Natural killer cell (primary cell): Measurements from ENCODE around the gene ZDHHC5. TPM values are rescaled to one million over a fixed set of nuclear protein-coding genes. Genes with fewer than 3 reads are reported as not detected.
A peak's percentile ranks its signal among the peaks of the same experiment; 100 is the strongest.

ENCODE experiments used
- ATAC-seq, 3 donors: fragments of 150-1000 bp in 2 of 3; fragments of 200-7000 bp in 1 of 3; cut with Tn5 transposase; 1 replicate in 1 of 3; 2 replicates in 2 of 3; pipeline ENCODE4 v1.10.0; 2021; ENCODE audit warnings: mild to moderate bottlenecking in 2 of 3, moderate library complexity in 2 of 3
- DNase-seq, 2 donors: peaks; one replicate each; pipeline versions ENCODE4 v3.0.0 to v3.0.0-alpha.2; 2013 to 2021; ENCODE audit warnings: mixed read lengths in 1 of 2
- H3K27ac ChIP-seq: one replicate; pipeline ENCODE4 v1.5.1; 2013; ENCODE audit warnings: mild to moderate bottlenecking, low read length
- H3K27me3 ChIP-seq: one replicate; pipeline ENCODE4 v1.6.1; 2013; ENCODE audit warnings: low read length; ENCODE audit not compliant: control insufficient read depth, insufficient read depth
- H3K36me3 ChIP-seq: one replicate; pipeline ENCODE4 v1.6.1; 2013; ENCODE audit warnings: low read length; ENCODE audit not compliant: control insufficient read depth, insufficient read depth
- H3K4me1 ChIP-seq: one replicate; pipeline ENCODE4 v1.6.1; 2013; ENCODE audit warnings: low read length; ENCODE audit not compliant: control insufficient read depth, insufficient read depth
- H3K4me3 ChIP-seq: one replicate; pipeline ENCODE4 v1.5.1; 2013; ENCODE audit warnings: low read length
- H3K9me3 ChIP-seq: one replicate; pipeline ENCODE4 v1.6.1; 2013; ENCODE audit warnings: low read length; ENCODE audit not compliant: control insufficient read depth, insufficient read depth
- H3K27ac Mint-ChIP-seq, 2 donors: one replicate each; pipeline ENCODE4 v1.8.0; 2022; ENCODE audit warnings: mild to moderate bottlenecking in 2 of 2, mixed read lengths in 2 of 2, moderate library complexity in 1 of 2
- H3K27me3 Mint-ChIP-seq, 2 donors: one replicate each; pipeline ENCODE4 v1.8.0; 2022; ENCODE audit warnings: low read depth in 2 of 2, mixed read lengths in 2 of 2
- H3K36me3 Mint-ChIP-seq: one replicate; pipeline ENCODE4 v1.8.0; 2022; ENCODE audit warnings: mixed read lengths
- H3K4me1 Mint-ChIP-seq, 2 donors: one replicate each; pipeline ENCODE4 v1.8.0; 2022; ENCODE audit warnings: mixed read lengths in 2 of 2
- H3K4me3 Mint-ChIP-seq: one replicate; pipeline ENCODE4 v1.8.0; 2022; ENCODE audit warnings: mild to moderate bottlenecking, moderate library complexity, mixed read lengths
- H3K9me3 Mint-ChIP-seq, 2 donors: one replicate each; pipeline ENCODE4 v1.8.0; 2022; ENCODE audit warnings: mixed read lengths in 2 of 2
- CTCF ChIP-seq: fragments of 200-600 bp; IDR thresholded peaks from one replicate; pipeline ENCODE4 v1.8.0; 2022; ENCODE audit warnings: antibody characterized with exemption
- WGBS: methylation state at CpG from one replicate; pipeline ENCODE4 v1.1.7; 2013; ENCODE audit warnings: missing lambda C conversion rate; ENCODE audit not compliant: insufficient coverage; 5-methylcytosine and 5-hydroxymethylcytosine counted together
- intact Hi-C: fragments of 100-400 bp; cut with micrococcal nuclease; formaldehyde crosslinking; loops from one replicate; pipeline ENCODE4 v1.14.2; 2022
- total RNA-seq, 4 donors: library from RNA; stranded (reverse); fragments of 120-200 nt in 1 of 4; gene quantifications; one replicate each; pipeline versions ENCODE4 v1.2.3 to v1.2.4, GENCODE V29; 2013 to 2022

The ZDHHC5 gene
- total RNA-seq, 3 donors from 2014 or later (not counting 1 experiment from before 2014, with no cell fraction given): 46.1 to 64.0 (median 55.5) TPM

- intact Hi-C loops: loop anchor here (2.0 kb wide), 1 partner anchor 115 kb away; the partner anchor contains the start of gene TIMM10
- H3K27ac ChIP-seq: no peak overlapping the region
- no peaks in the 10 kb centered on the region for H3K9me3 Mint-ChIP-seq
- peaks cover 28 to 38% of the 10 kb centered on the region in 2 donors for H3K4me1 Mint-ChIP-seq
- H3K27me3 ChIP-seq: peaks cover 38% of the 10 kb centered on the region
- H3K27ac Mint-ChIP-seq: peak overlapping the region in 1 of 2 donors; percentile 27
- ATAC-seq (no peak), DNase-seq (no peak)
- WGBS: 22% methylated on average over 5 of the region's 5 CpGs
- TF ChIP-seq CTCF: no peak
- H3K4me1 ChIP-seq: peaks cover 36% of the 10 kb centered on the region
- no peak overlapping the region for H3K4me3 ChIP-seq
- no peaks in the 10 kb centered on the region for H3K36me3 ChIP-seq
- no peaks in the 10 kb centered on the region for H3K9me3 ChIP-seq
- peaks cover 42 to 46% of the 10 kb centered on the region in 2 donors for H3K27me3 Mint-ChIP-seq
- H3K36me3 Mint-ChIP-seq: no peaks in the 10 kb centered on the region
- no peak overlapping the region for H3K4me3 Mint-ChIP-seq
These were observed 22.2 kb upstream of the ZDHHC5 start for GRCh38 chr11:57645689-57646085.

DNA sequence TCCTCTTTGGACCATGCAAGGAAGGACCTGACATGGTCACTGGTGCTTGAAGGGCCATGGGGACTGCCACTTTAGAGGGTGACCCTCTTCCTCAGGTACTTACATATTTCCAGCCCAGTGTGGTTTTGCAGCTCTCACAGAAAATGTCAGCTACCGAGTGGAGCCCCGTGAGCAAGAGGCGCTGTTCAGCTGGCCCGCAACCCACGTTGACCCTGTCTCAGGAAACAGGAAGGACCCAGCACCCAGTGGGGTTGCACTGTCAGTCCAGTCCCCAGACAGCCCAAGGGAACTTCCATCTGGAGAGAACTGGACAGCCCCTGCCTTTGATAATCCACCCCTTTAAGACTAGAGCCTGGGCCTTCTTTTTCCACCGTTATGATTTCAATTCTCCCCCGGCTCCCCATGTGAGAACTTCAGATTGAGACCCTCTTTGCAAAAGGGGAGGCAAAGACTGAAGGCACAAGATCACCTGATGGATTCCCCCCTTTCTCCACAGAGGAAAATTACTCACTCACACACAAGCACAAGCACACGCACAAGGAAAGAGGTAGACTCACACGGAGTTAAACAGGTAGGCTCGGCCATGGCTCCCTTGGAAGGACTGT, 21.6 kb upstream of the ZDHHC5 start:
- peaks cover 28 to 38% of the 10 kb centered on the region in 2 donors for H3K4me1 Mint-ChIP-seq
- Histone ChIP-seq H3K9me3 (no peaks in the 10 kb centered on the region), H3K27ac (no peak overlapping the region), H3K27me3 (peaks cover 38% of the 10 kb centered on the region), H3K4me1 (peaks cover 36% of the 10 kb centered on the region), H3K4me3 (no peak overlapping the region), H3K36me3 (no peaks in the 10 kb centered on the region)
- no peak for TF ChIP-seq CTCF
- no peak for ATAC-seq
- H3K27me3 Mint-ChIP-seq: peaks cover 42 to 46% of the 10 kb centered on the region in 2 donors
- H3K36me3 Mint-ChIP-seq: no peaks in the 10 kb centered on the region
- peak overlapping the region in 1 of 2 donors; percentile 87 for H3K27ac Mint-ChIP-seq
- WGBS: 29% methylated on average over 10 of the region's 10 CpGs
- no peak for DNase-seq
- intact Hi-C loops: no loop called here
- H3K4me3 Mint-ChIP-seq: no peak overlapping the region
- H3K9me3 Mint-ChIP-seq: no peaks in the 10 kb centered on the region

DNA sequence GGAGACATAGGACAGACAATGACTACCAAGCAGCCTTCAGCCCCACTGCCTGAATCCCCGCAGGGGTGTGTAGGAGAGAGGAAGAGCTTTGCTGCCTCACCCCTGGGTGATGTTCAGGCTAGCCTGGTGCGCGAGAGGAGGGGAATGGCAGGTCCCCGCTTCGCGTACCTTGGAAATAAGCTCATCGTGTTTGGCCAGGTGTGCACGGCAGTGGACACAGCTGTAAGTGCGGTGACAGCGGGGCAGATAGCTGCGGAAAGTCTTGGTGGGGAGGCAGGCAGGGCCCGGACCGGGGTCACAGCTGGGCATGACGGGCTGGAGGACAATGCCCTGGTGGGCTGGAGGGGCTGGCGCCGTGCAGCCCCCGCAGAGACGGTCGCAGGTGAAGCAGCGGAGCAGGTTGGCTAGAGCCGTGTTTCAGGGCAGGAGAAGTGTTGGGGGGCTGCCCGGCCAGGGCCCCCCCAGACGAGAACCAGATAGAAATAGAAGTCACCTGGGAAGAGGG, 21.1 kb upstream of the ZDHHC5 start:
- peaks cover 28 to 38% of the 10 kb centered on the region in 2 donors for H3K4me1 Mint-ChIP-seq
- no peak for ATAC-seq
- H3K36me3 ChIP-seq: no peaks in the 10 kb centered on the region
- H3K27ac Mint-ChIP-seq: peak overlapping the region in 1 of 2 donors; percentile 87
- 16% methylated on average over 23 of the region's 23 CpGs for WGBS
- H3K27me3 Mint-ChIP-seq: peaks cover 42 to 46% of the 10 kb centered on the region in 2 donors
- H3K9me3 ChIP-seq: no peaks in the 10 kb centered on the region
- no peak overlapping the region for H3K27ac ChIP-seq
- TF ChIP-seq CTCF: no peak
- H3K36me3 Mint-ChIP-seq: no peaks in the 10 kb centered on the region
- intact Hi-C loops: no loop called here
- H3K4me1 ChIP-seq: peaks cover 36% of the 10 kb centered on the region
- peak in 1 of 2 donors; percentile 24 for DNase-seq
- H3K9me3 Mint-ChIP-seq: no peaks in the 10 kb centered on the region
- H3K27me3 ChIP-seq: peaks cover 38% of the 10 kb centered on the region
- no peak overlapping the region for H3K4me3 Mint-ChIP-seq
- no peak overlapping the region for H3K4me3 ChIP-seq
